GM19193 (cell line): ENCODE measurements around the gene MOGAT1.
A peak's percentile ranks its signal among the peaks of the same experiment; 100 is the strongest.

Experiments used
- POLR2A ChIP-seq: IDR thresholded peaks from 4 replicates; pipeline ENCODE4 v1.6.1; 2011; ENCODE audit not compliant: insufficient read depth, insufficient read length; ENCODE audit errors: extremely low read depth

MOGAT1 gene

DNA sequence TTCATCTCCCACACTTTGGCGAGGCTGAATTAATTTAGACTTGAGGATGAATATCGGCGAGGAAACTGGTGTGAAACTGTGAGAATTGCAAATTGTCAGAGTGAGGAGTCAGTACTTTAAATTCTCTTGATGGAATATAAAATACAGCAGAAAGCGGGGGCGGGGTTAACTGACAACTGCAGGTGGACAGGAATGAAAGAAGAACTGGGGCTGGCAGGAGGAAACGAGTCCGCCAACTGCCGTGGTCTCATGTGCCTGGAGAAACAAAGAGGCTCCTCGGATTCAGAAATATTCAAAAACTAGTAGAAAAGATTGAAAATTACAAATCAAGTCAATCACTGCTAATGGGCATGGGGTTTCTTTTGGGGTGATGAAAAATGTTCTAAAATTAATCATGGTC lies 44.3 kb downstream of the MOGAT1 start:
- TF ChIP-seq POLR2A, result no peak

GRCh38 chr2:222722327-222722946 lies 51.0 kb downstream of the MOGAT1 start:
- TF ChIP-seq POLR2A, result no peak

GRCh38 chr2:222724208-222724607 lies 52.8 kb downstream of the MOGAT1 start:
- no peak for TF ChIP-seq POLR2A

- no peak for TF ChIP-seq POLR2A
Measured at GRCh38 chr2:222728621-222729020, 57.2 kb downstream of the MOGAT1 start.

DNA sequence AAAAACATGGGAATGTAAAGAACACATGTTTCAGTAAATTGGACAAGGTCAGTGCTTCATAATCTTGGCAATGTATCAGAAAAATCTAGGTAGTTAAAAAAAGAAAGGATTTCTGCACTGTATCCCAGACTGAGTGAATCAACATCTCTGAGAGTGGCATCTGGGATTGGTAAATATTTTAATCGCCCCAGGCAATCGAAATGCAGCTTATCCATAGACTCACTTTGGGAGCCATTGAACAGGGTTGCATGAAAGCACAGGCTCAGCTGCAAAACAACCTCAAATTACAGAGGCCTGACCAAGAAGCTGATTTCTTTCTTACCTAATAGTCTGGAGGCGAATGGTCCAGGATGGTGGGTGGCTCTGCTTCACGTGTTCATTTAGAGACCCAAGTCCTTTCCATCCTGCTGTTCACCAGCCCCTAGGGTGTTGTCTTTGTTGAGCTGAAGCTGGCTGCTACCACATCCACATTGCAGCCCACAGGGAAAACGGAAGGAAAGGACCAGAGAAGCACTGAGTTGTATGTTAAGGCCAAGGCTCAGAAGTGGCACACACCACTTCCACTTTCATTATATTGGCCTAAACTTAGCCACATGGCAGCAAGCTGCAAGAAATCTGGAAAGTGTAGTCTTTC lies 59.0 kb downstream of the MOGAT1 start:
- TF ChIP-seq POLR2A, result peak; percentile 37

DNA sequence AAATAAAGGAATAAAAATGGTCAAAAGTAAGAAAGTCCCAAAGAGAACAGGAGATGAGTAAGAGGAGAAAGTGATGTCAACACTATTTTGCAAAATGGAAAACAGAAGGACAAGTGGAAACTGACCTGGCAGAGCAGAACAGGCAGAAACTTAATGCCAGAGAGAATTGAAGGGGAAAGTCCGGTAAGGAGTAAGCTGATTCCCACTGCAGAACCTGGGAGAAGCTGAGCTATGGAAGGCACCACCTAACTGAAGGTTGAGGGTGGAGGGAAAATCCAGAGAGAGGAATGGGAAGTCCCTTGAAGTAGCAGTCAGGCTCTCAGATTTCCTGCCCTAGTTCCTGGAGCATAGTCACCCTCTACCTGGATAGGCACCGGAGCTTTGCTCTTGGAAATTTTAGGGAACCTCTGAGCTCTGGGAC lies 59.8 kb downstream of the MOGAT1 start:
- no peak for TF ChIP-seq POLR2A

DNA sequence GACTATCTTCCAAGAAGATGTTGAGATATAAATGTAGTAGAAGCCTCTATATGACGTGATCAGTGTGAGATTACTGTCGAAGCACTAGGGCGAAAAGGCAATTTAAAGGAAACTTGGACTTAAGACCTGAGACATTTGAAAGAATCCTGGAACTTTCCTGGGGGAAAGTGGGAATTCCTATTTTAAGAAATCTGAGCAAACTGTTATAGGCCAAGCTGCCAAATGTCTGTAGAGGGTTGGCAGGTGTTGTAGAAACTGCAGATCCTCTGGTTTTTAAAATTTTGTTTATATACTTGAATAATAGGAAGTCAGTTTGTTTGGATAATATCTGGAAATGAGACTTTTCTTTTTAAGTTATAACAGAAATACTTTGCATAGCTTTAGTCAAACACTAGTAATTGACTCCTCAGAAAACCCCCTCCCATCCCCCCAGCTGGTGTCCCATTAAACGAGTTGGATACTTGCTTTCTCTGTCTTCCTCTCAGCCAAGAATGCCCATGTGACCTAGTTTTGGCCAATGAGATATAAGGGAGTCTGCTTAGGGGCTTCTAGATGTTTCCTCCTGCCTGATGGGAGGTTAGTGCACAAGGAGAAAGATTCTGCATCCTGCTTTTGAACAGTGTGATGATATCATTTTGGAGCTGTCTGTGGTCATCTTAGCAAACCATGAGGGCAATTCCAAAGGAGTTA lies 61.2 kb downstream of the MOGAT1 start:
- no peak for TF ChIP-seq POLR2A

GRCh38 chr2:222733470-222733845 lies 62.0 kb downstream of the MOGAT1 start:
- no peak for TF ChIP-seq POLR2A

DNA sequence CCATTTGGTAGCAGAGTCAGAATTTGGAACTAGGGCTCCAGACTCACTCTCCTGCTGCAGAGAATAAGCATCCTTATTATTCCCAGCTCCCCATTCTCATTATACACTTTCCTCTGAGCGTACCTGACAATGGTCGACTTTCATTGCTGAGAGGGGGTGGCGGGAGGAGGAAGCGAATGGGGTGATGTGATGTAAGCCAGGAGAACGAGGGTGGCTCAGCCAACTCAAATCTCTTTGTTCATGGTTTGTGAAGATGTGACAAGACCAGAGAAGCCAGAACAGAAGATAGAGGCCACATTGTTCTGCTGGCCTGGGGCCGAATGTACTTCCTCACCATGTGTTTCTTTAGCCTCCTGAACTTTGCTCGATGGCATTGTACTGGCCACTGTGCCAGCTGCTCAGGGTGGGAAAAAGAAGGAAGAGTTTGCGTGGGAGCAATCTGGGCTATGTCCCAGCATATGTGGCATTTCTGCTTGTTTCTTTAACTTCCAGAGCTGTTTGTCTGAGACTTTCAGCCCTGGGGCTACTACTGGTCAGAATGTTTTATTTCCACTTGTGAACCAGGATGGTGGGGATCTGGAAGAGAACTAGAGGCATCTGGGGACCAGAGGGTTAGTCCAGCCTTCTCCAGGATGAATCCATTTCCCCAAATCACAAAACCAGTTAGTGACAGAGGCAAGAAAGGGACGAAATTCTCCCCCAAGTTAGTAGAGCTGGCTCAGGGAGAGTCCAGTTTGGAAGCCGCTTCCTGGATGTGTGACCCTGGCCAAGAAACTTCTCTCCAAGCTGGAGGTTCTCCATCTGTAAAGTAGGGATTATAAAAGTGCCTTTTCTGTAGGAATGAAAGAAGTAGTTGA lies 62.6 kb downstream of the MOGAT1 start:
- TF ChIP-seq POLR2A, result no peak

- no peak for TF ChIP-seq POLR2A
Measured at GRCh38 chr2:222734703-222735014, 63.2 kb downstream of the MOGAT1 start.

DNA sequence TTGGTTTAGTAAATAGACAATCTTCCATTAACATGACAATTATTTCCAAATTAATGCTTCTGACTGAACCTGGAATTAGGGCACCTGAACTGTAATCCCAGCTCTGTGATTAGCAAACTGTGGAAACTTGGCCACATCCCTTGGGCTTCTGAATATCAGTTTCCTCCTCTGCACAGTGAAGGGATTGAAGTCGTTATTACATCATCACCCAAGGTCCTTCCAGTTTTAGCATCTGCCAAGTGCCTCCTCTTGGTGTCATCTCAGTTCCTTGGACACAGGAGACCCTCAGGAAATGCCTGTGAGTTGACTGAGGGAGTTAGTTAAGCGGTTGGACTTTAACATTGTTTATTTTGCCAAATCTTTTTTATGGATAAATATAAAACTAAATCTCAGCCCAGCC lies 64.8 kb downstream of the MOGAT1 start:
- TF ChIP-seq POLR2A, result no peak

- no peak for TF ChIP-seq POLR2A
Measured at GRCh38 chr2:222736924-222737323, 65.5 kb downstream of the MOGAT1 start.

GRCh38 chr2:222738312-222738711 lies 66.9 kb downstream of the MOGAT1 start:
- no peak for TF ChIP-seq POLR2A

DNA sequence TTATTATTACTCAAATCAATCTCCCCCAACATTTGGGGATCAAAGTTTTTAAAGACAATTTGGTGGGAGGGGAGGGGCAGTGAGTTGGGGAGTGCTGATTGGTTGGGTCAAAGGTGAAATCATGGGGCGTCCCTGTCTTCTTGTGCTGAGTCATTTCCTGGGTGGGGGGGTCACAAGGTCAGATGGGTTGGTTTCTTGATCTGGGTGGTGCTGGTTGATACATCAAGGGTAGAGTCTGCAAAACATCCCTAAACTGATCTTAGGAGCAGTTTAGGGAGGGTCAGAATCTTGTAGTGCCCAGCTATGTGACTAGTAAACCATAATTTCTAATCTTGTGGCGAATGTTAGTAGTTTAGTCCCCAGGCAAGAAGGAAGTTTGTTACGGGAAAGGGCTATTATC lies 67.4 kb downstream of the MOGAT1 start:
- TF ChIP-seq POLR2A, result no peak

GRCh38 chr2:222739939-222740338 lies 68.5 kb downstream of the MOGAT1 start:
- no peak for TF ChIP-seq POLR2A
